ENCODE measurements around the gene NLRP1. TPM values are rescaled to one million over a fixed set of nuclear protein-coding genes. Genes with fewer than 3 reads are reported as not detected.

Gene NLRP1
- total and polyA plus RNA-seq, 10 of the 15 experiments (the other 5 are each of a cell fraction or from before 2014, with no cell fraction given), result 2.8 to 21.8 (median 11.9) TPM

GRCh38 chr17:5608399-5609112 lies 24.2 kb upstream of the NLRP1 start (continued):
- no peak for TF ChIP-seq KAT2A (conservative IDR thresholded peaks at IDR 0.05; ENCODE audit: control insufficient read depth, low read depth, low read length)
- TF ChIP-seq SMC3 (IDR thresholded peaks at IDR 0.05; ENCODE audit: borderline replicate concordance, low read length), result no peak
- no peak for TF ChIP-seq YY1 (IDR thresholded peaks at IDR 0.05; ENCODE audit: low read depth, low read length)
- no peak for TF ChIP-seq MEF2A (IDR thresholded peaks at IDR 0.05; ENCODE audit: insufficient read depth, low read depth, low read length)
- TF ChIP-seq RAD51 (IDR thresholded peaks at IDR 0.05), result no peak
- TF ChIP-seq PRDM15 (CRISPR knock-in tag; IDR thresholded peaks at IDR 0.05), result no peak
- no peak for TF ChIP-seq POLR2AphosphoS2 (IDR thresholded peaks at IDR 0.05; ENCODE audit: low read depth, low read length)
- no peak for TF ChIP-seq SP1 (IDR thresholded peaks at IDR 0.05; ENCODE audit: low read depth, low read length)
- no peak for TF ChIP-seq TAF1 (IDR thresholded peaks at IDR 0.05; ENCODE audit: borderline replicate concordance, low read depth, low read length)
- no peak for TF ChIP-seq MAX (IDR thresholded peaks at IDR 0.05; ENCODE audit: low read depth, low read length)
